C1 segment of cervical spinal cord (tissue), 14 donors: ENCODE data around the gene CCT3.
"Not testable (repeated sequence)": the region's sequence is repeated elsewhere in the genome, so short reads cannot be mapped to it uniquely, and the experiment has no call there.

Source experiments
- DNase-seq, 14 donors: peaks; one replicate each; lab custom pipeline; 2025; lab: John Stamatoyannopoulos, UW

Gene CCT3

GRCh38 chr1:156337052-156337887, 822 bp downstream of the CCT3 start:
- DNase-seq = no peak

GRCh38 chr1:156336242-156336641, 1.9 kb downstream of the CCT3 start:
- DNase-seq = no peak

DNA sequence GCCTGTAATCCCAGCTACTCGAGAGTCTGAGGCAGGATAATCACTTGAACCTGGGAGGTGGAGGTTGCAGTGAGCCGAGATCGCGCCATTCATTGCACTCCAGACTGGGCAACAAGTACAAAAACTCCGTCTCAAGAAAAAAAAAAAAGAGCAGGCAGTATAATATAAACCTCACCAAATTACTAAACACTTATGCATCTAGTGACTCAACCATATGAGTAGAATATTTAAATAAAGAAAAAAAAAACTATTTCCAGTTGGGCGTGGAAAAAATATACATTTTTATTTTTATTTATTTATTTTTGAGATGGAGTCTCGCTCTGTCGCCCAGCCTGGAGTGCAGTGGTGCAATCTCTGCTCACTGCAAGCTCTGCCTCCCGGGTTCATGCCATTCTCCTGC, 14.9 kb downstream of the CCT3 start:
- DNase-seq = not testable (repeated sequence)

GRCh38 chr1:156320560-156320959, 17.5 kb downstream of the CCT3 start:
- DNase-seq = no peak

GRCh38 chr1:156319664-156320063, 18.4 kb downstream of the CCT3 start:
- no peak for DNase-seq

DNA sequence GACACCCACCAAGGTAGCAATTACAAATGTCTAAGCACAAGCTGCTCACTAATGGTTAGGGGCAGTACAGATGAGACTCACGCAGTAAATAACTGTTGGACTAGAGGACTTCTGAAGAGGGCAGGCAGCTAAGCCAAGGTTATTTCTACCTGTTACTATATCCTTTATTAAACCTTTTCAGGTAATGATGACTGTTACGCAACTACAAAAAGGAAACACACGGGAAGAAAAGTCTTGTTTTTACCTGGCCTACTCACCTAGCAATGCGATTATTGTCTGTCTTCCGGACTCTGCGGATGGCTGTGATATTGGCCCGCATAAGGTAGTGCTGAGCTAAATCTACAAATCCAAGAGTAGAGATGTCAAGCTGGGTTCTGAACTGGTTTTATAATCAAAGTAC, 21.2 kb downstream of the CCT3 start:
- DNase-seq = no peak

- DNase-seq = peak in 1 of 14 donors; percentile 46
Measured at GRCh38 chr1:156310962-156311361, 27.1 kb downstream of the CCT3 start.

DNA sequence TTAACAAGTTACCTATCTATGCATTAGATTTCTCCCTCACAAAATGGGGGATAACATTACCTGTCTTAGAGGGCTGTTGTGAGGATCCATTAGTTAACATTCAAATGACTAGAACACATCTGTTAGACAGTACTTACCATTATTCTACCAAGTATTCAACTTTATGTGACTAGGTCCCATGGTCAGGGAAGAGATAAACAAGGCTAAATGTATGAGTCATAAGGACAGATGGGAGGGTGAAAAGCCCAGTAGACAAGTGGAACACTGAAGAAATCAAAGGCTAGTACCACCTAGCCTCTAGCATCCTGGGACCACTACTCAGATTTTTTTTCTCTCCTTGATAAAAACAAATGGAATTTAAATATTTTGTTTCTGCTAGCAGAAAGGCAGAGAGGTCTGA, 30.0 kb downstream of the CCT3 start:
- DNase-seq = no peak

DNA sequence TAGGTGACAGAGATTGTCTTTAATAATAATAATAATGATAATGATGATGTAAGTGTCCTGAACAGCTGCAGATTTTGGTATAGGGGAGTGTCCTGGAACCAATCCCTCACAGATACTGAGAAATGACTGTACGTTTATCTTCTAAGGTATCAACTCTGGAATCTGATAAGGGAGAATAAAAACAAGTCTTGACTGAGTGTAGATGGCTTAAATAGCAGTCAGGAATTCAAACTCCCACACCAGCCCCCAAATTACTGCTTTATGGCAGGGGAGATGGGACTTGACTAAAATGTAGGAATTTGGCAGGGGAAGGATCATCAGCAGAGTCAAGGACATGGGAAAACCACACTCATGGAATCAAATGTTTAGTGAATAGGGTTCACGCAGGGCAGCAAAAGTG, 32.9 kb downstream of the CCT3 start:
- no peak for DNase-seq

DNA sequence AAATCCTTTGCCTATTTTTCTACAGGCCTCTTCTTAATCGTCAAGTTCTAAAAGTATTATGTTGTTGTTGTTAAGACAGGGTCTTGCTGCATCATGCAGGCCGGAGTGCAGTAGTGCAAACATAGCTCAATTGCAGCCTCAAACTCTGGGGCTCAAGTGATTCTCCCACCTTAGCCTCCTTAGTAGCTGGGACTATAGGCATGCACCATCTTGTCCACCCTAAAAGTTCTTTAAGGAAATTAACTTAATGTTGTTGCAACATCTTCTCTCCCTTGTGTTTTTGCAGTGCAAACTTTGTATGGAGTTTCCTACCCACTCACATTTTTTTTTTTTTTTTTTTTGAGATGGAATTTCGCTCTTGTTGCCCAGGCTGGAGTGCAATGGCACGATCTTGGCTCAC, 34.9 kb downstream of the CCT3 start:
- no peak for DNase-seq

DNA sequence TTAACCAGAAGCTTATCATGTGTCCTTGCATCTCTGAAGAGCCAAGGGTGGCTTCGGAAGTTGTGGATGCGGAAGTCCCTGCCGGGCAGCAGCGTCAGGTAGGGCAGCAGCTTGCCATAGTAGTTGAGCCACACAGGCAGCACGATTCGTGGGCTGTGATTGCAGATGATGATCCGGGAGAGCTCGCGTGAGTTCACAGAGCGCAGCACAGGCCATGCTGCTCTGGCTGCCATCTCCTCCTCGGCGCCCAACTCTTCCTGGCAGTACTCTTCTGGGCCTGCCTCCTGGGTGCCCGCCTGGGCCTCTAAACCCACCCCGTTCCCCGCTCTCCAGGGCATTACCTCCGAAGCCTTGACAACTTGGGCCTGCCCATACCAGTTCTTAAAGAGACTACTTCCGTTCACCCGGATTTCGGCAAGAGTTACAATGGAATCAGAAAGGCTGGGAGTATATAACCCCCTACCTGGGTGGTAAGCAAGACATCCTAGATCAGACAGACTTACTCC, 39.2 kb downstream of the CCT3 start, which contains the start of gene VHLL:
Gene VHLL (minus strand): TSS at position 456 of the 506 bp plus-strand sequence. CDS start 118 bp downstream, at position 338.
- DNase-seq = no peak

DNA sequence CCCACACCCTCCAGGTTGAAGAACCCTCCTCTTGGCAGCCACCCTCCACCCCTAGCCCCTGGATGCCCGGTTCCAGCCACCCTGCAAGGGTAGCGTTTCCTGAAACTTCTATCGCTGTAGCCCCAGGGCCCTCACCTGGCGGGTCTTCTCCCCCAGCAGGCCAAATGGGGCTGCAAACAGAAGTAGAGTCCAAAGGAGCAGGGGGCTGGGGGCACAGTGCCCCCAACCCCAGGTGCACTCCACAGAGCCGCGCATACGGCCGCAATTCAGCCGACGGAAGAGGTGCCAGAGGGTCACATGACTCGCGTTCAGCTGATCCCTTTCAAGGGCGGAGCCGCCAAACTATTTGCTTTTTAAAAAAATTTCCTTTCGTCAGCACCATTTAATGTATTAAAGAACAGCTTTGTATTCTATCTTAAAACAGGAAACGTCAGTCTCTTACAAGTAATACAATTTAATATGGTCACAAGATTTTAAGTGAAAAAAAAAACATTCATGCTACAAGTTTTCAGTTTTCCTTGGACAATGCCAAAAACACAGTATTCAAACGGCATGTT, 42.6 kb downstream of the CCT3 start, which contains the start of gene GLMP:
Gene GLMP (minus strand): TSS at position 289 of the 557 bp plus-strand sequence. CDS start 34 bp downstream, at position 255.
- DNase-seq = peak in 10 of 14 donors; percentile 13 to 46 (median 28)

DNA sequence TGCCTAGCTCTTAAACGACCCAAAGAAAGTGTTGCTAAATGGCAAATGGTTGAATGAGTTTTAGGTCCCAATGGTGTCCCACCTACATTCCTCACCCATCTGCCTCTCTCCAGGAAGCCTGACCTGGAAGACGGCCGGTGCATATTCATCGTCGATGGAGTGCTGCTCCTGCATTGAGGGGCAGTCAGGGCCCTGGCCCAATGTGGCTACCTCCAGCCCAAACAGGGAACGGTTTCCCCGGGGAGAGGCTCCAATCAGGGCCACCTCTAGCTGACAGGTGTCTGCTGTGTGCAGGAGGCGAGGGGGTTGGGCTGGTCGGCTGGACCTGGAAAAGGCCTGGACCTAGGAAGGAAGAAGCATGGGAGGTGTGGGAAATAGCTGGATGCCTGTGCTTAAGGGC, 44.2 kb downstream of the CCT3 start:
- no peak for DNase-seq

GRCh38 chr1:156293098-156293434, 45.0 kb downstream of the CCT3 start:
- no peak for DNase-seq

DNA sequence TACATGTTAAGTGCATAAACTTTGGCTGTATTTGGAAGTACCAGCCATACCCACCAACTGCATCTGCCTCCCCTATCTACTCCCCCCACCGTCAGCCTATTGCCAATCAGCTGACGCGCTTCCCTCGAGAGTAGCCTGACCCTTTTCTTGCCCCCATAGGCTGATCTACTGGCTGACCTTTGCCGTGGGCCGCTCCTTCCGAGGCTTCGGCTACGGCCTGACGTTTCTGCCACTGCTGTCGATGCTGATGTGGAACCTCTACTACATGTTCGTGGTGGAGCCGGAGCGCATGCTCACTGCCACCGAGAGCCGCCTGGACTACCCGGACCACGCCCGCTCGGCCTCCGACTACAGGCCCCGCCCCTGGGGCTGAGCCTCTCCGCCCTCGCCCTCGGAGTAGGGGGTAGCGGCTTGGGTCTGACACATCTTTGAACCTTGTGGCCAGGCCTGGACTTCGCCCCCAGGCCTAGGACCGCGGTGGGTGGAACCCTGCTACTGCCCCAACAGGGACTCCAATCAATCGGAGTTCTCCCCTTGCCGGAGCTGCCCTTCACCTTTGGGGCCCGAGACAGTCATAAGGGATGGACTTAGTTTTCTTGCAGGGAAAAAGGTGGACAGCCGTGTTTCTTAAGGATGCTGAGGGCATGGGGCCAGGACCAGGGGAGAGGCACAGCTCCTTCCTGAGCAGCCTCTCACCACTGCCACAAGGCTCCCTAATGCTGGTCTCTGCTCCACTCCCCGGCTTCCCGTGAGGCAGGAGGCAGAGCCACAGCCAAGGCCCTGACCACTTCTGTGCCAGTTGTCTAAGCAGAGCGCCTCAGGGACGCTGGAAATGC, 46.6 kb downstream of the CCT3 start:
- peak; percentile 18 to 83 (median 68) for DNase-seq

- DNase-seq = no peak
Measured at GRCh38 chr1:156289857-156290256, 48.2 kb downstream of the CCT3 start.

DNA sequence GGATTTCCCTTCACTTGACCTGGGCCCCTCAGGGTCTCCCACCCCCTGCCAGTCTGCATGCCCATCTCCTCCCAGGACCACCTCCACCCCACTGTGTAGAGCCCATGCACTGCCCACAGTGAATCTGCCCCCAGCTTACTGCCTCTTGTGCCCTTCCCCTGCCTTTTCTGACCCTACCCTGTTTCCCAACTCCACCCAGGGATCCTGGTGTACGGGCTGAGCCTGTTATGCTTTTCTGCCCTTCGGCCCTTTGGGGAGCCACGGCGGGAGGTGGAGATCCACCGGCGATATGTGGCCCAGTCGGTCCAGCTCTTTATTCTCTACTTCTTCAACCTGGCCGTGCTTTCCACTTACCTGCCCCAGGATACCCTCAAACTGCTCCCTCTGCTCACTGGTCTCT, 52.0 kb downstream of the CCT3 start:
- DNase-seq = no peak

DNA sequence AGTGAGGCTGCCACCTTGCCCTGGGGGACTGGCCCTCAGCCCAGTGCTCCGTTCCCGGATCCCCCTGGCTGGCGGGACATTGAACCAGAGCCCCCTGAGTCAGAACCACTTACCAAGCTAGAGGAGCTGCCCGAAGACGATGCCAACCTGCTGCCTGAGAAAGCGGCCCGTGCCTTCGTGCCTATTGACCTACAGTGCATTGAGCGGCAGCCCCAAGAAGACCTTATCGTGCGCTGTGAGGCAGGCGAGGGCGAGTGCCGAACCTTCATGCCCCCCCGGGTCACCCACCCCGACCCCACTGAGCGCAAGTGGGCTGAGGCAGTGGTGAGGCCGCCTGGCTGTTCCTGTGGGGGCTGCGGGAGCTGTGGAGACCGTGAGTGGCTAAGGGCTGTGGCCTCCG, 52.7 kb downstream of the CCT3 start:
- no peak for DNase-seq

GRCh38 chr1:156284757-156285156, 53.3 kb downstream of the CCT3 start:
- no peak for DNase-seq

GRCh38 chr1:156284112-156284511, 54.0 kb downstream of the CCT3 start, which contains the start of gene TMEM79:
Gene TMEM79, plus strand, starts transcription at chr1:156284325. Its CDS starts 902 bp downstream, at chr1:156285227.
- no peak for DNase-seq

DNA sequence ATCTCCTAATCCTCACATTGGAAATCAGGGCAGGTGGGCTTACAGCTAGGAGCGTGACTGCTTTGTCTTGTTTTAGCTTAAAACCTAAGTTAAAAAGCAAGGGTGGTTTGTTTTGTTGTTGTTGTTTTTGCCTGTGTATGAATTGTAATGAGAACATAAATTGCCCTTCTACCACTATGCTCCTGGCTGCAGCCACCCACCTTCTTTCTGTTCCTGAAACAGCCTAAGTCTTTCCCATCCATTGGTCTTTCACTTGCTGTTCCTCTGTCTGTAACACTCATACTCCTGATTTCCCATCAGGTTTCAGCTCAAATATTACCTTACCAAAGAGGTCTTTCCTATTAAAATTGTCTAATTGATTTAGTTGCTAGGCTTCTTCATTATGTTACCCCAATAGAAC, 54.6 kb downstream of the CCT3 start:
- DNase-seq = no peak
